Stimulated activated CD8-positive, alpha-beta memory T cell treated with anti-CD3 and anti-CD28 coated beads, Interleukin-15, amount 100 ng/mL, for 4 hours (primary cell): ENCODE results near the gene SLC25A31.

ENCODE experiments used
- DNase-seq, 2 donors: peaks; one replicate each; pipeline ENCODE4 v3.0.0-alpha.2; 2020; ENCODE audit warnings: low read depth in 2 of 2

SLC25A31 gene

GRCh38 chr4:127730142-127730913 is at the start of gene SLC25A31:
Gene SLC25A31 (plus strand): TSS chr4:127730400. CDS start chr4:127730546, 146 bp downstream.
- DNase-seq: no peak

DNA sequence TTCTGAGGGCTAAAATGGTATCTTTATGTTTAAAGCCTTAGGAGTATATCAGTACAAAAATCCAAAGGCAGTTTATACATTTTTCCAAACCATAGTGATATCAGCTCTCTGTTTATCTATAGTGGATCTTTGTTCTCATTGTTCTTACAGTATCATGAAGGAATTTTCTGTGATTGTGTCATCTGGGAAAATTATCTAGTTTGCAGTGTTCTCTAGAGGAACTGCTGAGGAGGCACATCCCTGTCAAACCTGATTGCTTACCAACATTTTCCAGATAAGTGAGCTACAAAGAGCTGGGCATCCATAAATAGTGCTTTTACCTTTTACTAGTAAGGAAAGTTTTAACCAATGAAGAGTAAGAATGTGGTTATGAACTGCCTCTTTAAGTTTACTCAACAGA is 44.9 kb upstream of the SLC25A31 start:
- DNase-seq: no peak

DNA sequence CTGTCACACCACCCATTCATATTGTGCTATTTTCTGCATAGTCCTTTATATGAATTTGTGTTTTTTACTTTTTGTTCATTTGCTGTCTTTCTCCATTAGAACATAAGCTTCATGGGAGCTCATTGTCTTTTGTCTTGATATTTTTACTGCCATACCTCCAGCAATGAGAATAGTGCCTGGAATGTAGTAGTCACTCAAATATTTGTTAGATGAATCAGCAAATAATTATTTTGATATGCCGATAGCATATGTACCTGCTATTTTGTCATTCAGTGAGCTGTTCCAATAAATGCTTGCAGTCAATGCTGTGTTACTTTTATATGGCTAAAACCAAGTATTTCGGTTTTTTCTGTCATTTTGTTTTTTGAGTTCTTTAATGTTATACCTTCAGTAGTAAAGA is 43.5 kb upstream of the SLC25A31 start:
- DNase-seq: no peak

- DNase-seq: no peak
Observed at GRCh38 chr4:127687580-127687979, 42.6 kb upstream of the SLC25A31 start.

GRCh38 chr4:127698789-127699200 is 31.4 kb upstream of the SLC25A31 start:
- no peak for DNase-seq

DNA sequence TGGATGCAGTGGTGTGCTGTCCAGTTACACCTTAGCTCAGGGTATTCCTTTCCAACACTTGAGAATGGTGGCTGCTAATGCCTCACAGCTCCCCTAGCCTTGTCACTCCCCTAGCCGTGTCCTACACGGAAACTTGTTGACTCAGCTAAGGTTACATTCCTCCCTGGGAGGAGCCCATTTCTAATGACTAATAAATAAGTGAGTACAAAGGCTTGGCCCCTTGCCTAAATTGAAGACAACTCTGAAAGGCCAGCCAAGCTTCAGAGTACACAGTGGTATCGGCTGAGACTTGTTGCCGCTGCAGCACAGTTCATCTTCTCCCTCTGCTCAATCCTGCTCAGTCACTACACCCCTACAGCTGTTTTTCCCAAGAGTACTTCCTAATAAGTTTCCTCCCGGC is 21.2 kb upstream of the SLC25A31 start:
- no peak for DNase-seq

- DNase-seq: no peak
Observed at GRCh38 chr4:127709456-127709855, 20.7 kb upstream of the SLC25A31 start.

DNA sequence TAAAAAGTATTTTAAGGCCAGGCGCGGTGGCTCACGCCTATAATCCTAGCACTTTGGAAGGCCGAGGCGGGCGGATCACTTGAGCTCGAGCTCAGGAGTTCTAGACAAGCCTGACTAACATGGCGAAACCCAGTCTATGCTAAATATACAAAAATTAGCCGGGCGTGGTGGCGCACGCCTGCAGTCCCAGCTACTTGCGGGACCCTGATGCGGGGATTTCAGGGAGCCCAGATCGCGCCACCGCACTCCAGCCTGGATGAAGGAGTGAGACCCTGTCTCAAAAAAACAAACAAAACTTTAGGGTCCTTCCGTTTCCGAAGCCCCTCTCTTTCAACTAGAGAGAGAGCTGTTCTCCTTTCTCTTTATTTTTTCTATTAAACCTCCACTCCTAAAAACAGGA is 1.2 kb downstream of the SLC25A31 start:
- no peak for DNase-seq

GRCh38 chr4:127732623-127733328 is 2.6 kb downstream of the SLC25A31 start:
- no peak for DNase-seq

GRCh38 chr4:127734976-127735375 is 4.8 kb downstream of the SLC25A31 start:
- no peak for DNase-seq

GRCh38 chr4:127737295-127737694 is 7.1 kb downstream of the SLC25A31 start:
- no peak for DNase-seq

GRCh38 chr4:127741247-127741646 is 11.0 kb downstream of the SLC25A31 start:
- no peak for DNase-seq

- no peak for DNase-seq
Observed at GRCh38 chr4:127747883-127748282, 17.7 kb downstream of the SLC25A31 start.

DNA sequence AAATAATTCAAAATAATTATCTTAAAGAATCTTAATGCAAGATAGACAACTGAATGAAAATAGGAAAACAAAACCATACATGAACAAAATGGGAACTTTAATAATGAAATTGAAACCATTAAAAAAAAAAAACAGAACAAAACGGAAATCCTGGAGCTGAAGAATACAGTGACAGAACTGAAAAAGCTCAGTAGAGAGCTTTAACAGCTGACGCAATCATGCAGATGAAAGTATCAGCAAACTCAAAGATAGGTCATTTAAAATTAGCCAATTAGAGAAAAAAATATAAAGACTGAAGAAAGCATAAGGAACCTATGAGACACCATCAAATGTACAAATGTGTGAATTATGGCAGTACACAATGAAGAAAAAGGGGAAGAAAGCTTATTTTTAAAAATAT is 18.8 kb downstream of the SLC25A31 start:
- DNase-seq: no peak

DNA sequence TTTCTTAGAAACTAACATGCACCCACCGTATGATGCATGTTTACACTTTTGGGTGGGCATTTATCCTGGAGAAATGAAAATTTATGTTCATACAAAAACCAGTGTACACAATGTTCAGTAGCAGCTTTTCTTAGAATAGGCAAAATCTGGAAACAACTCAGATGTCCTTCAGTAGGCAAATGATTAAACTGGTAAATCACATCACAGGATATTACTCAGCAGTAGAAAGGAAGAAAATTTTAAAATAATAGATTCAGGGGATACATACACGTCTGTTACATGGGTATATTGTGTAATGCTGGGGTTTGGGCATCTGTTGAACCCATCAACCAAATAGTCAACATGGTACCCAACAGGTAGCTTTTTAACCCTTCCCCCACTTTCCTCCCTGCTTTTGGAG is 26.7 kb downstream of the SLC25A31 start:
- no peak for DNase-seq

DNA sequence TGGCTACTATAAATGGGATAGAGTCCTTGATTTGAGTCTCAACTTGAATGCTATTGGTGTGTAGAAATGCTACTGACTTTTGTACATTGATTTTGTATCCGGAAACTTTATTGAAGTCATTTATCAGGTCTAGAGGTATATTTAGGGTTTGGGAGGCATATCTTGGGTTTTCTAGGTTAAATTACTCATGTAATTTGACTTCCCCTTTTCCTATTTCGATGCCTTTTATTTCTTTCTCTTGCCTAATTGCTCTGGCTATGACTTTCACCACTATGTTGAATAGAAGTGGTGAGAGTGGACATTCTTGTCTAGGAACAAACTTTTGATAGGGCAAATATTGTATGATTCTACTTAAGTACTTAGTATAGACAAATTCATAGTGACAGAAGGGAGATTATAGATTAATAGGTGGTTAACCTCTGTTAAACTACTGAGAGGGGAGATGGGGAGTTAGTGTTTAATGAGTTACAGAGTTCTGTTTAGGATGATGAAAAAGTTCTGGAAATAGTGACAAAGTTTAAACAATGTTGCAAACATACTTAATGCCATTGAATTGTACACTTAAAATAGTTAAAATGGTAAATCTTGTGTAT is 29.1 kb downstream of the SLC25A31 start:
- DNase-seq: no peak

GRCh38 chr4:127759893-127760292 is 29.7 kb downstream of the SLC25A31 start:
- DNase-seq: no peak

DNA sequence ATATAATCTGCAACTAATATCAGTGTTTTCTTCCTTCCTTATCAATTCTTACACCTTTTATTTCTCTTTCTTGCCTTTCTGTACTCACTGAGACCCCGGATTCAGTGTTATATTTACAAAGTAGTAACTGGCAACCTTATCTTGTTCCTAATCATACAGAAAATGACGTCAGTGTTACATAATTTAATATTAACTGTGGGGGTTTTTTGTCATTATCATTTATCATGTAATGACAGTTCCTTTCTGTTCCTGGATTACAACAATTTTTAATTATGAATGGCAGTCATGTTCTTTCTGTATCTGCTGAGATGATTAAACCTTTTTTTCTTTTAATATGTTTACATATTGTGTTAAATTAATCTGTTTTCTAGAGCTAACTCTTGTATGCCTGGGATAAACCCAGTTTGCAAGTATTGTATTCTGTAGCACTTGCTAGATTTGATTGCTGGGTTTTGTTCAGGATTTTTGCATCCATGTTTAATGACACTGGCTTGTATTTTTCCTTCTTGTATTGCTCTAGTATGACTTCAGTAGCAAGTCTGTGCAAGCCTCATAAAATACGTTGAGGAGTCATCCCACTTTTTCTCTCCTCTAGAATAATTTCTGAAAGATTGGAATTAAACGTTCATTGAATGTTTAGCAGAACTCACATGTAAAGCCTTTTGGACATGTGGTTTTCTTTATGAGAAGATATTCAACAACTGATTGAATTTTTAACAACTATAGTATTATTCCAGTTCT is 41.5 kb downstream of the SLC25A31 start:
- DNase-seq: no peak

DNA sequence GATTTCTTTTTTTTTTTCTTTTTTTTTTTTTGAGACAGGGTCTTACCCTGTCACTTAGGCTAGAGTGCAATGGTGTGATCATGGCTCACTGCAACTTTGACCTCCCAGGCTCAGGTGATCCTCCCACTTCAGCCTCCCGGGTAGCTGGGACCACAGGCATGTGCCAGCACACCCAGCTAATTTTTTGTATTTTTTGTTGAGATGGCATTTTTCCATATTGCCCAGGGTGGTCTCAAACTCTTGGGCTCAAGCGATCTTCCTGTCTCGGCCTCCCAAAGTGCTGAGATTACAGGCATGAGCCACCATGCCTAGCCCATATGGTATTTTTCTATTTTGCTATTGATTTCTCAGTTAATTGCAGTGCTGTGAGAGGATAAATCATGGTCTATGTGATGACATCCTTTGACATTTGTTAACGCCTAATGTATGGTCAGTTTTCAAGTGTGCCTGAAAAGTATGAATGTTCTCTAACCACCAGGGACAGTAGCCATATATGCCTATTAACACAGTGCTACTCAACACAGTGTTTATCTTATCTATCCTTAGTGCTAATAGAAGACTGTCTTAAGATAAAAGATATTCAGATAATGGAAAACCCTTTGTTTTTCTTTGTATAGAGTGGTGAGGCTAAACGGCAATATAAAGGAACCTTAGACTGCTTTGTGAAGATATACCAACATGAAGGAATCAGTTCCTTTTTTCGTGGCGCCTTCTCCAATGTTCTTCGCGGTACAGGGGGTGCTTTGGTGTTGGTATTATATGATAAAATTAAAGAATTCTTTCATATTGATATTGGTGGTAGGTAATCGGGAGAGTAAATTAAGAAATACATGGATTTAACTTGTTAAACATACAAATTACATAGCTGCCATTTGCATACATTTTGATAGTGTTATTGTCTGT is 42.8 kb downstream of the SLC25A31 start:
- no peak for DNase-seq

DNA sequence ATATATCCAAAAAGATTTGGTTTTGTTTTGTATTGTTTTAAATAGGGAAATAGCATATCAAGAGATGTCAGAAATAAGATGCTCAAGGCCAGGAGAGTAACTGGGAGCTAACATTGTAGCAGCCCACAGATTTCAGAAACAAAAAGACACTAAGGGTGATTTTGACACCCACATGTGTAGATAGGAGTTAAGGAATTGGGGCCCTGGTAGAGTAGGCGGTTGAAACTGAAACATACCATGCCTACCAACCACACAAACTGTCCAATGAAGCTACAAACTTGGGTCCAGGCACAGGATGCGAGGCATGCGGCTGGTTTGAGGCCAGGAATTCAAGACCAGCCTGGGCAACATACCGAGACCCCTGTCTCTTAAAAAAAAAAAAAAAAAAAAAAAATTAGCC is 45.6 kb downstream of the SLC25A31 start:
- no peak for DNase-seq

- DNase-seq: no peak
Observed at GRCh38 chr4:127776620-127777019, 46.4 kb downstream of the SLC25A31 start.
